Stimulated activated CD8-positive, alpha-beta memory T cell treated with anti-CD3 and anti-CD28 coated beads, Interleukin-12 subunit alpha, Interleukin-12 subunit beta, amount 100 ng/mL, for 24 hours (primary cell): ENCODE results near the gene PRRT1B.

Experiments
- DNase-seq: peaks from one replicate; pipeline ENCODE4 v3.0.0-alpha.2; 2020; ENCODE audit errors: extremely low read depth

PRRT1B gene

DNA sequence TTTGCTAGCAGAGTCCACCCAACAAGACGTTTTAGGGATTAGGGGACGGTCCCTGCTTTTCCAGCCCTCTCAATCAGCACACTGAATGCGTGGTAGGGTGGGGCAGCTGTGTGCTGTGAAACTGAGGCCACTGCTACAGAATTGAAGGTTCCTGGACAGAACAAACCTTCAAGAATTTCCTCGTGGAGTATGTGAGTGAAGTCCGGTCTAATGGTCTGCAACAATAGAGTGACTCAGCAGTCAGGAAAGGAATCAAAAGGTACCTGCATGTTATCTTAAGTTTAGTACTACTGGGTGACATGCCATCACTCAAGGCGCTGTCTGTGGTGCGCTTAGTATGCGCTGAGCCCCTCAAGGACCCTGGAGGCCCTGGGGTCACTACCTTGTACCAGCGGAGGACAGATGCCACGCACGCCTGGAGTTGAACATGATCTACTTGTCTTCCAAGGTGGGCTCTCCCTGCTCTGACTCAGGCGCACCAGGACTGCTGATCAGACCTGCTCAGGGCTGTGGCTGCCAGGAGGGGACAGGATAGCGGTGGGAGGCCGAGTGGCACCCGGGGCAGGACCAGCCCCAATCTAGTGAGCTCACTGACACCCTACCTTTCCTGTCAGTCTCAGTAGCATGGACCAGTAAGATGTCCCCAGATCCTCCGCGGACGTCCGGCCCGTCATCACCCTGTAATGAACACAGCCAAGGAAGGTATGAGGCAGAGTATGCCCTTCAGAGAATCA, 50.5 kb downstream of the PRRT1B start:
- no peak for DNase-seq

DNA sequence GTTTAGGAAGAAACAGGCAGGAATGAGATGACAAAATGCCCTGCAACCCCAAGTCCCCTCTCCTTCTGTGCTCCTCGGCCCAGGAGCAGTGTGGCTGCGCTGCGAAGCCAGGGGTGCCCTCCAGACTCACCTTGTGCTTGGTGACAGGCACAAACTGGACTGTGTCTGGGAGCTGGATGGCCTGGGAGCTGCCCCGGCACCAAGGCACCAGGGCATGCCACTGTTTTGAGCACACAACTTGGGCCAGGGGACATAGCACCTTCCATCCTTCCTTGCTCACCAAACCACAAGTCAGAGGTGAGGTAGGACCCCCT, 51.1 kb downstream of the PRRT1B start:
- no peak for DNase-seq

DNA sequence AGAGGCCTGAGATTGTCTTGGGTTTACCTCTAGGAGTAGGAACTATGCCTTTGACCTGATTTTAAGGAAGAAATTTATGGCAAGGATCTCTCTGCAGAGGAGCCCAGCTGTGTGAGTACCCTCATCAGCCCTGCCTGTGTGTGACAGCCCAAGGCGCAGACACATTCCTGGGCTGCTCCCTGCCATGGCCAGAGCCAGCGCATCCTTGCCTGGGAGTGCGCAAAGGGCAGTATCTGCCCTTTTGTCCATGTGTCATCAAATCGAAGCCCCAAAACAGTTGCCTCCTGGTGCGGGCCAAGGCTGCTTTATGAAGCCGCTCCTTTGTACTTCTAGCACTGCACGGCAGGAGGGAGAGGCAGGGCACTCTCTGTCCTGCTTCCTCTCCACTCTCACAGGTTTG, 51.9 kb downstream of the PRRT1B start:
- no peak for DNase-seq

DNA sequence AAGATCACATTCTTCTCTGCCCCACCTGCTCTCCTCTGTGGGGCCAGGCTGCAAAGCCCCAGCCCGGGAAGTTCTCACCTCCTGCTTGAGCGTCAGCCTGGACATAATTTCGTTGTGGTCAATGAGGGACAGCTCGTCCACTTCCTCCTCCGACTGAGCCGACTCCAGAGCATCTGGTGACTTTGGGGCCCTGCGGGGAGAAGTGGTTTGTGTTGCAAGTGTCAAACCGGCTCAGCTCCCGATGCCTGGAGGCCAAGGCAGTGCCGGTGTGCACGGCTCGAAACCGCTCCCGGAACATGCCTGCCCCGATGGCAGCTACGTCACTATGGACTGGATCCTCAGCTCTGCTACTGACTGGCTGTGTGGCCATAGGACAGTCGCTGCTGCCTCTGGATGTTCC, 52.8 kb downstream of the PRRT1B start:
- no peak for DNase-seq

DNA sequence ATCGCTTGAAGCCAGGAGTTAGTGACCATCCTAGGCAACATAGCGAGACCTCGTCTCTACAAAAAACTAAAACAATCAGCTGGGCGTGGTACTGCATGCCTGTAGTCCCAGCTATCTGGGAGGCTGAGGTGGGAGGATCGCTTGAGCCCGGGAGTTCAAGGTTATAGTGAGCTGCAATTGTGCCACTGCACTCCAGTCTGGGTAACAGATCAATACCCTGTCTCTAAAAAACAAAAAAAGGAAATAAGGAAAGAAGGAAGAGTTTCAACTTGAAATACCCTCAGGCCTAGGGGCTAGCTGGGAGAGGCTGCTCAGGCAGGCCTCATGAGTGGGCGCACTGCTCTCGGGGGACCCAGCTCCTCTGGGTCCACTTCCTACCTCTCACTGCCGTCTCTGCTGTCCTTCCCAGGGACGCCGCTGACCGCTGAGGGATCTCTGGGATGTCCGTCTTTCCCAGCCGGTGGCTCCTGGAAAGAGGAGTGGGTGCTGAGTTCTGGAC, 56.4 kb downstream of the PRRT1B start:
- no peak for DNase-seq

DNA sequence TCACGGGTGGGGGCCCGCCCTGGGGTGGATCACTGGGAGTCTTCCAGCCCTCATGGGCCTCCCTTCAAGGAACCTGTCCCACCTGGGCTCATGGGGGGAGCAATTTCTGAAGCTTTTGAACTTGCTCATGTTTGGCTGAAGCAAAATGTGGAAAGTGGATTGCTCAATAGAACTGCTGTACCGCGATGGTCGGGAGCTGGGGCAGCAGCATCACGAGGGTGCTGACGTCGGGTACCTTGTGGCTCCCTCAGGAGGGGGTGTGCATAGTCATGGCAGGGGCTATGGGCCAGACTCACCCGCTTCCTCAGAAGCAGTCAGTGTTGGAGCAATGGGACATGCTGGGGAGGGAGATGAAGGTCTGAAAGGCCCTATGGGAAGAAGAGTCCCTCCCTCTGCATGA, 57.9 kb downstream of the PRRT1B start:
- no peak for DNase-seq

DNA sequence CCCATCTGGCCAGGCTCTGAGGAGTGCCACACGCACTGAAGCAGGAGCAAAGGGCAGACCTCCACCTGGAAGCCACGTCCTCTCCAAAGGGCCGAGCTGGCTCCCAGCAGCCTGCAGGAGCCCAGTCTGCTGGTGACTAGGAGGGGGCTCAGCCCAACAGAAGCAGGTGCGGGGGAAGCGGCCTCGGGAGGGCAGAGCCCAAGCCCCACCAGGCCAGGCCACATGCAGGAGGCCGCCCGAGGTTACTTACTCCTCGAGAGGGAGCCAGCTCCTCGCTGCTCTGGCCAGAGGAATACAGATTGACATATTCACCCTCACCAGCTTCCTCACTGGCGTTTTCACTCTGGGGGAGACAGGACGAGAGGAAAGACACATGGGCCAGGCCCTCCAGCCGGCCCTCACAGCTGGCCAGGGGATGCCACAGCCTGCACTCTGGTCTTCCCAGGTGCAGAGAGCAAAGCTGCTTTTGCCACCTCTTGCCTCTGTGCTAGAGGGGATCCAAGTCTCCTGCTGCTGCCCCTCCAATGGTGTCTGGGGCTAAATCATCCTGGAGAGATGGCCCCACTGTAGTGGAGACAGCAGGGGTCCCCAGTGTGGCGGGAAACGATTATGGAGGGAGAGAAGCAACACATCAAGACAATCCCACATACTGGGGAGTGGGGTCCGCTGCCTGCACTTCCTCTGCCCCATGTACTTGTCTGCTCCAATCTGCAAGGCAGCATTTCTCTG, 58.6 kb downstream of the PRRT1B start:
- DNase-seq, result no peak

DNA sequence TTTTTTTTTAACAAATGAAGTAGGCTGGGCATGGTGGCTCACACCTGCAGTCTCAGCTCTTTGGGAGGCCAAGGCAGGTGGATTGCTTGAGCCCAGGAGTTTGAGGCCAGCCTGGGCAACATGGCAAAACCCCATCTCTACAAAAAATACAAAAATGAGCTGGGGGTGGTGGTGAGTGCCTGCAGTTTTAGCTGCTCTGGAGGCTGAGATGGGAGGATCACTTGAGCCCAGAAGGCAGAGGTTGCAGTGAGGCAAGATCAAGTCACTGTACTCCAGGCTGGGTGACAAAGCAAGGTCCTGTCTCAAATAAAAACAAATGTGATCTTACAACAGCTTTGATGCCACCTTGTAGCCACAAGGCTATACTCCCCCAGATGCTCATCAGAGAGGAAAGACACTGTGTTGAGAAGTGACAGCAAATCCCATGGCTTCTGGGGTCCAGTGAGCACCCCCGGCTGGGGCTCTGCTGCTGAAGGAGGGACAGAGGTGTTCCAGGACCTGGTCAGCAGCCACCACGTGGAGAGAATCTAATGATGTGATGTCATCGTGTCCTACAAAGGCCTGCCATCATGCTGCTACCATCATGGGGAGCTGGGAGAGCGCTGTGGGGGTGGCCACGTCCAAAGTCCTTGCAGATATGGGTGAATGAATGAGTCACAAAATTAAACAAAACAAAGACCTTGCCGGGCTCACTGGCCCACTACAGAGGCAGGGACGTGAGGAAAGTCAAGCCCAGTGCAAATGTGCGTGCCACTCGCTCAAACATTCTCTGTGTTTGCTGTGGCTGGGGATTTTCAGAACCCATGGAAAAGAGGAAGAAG, 60.7 kb downstream of the PRRT1B start:
- no peak for DNase-seq

DNA sequence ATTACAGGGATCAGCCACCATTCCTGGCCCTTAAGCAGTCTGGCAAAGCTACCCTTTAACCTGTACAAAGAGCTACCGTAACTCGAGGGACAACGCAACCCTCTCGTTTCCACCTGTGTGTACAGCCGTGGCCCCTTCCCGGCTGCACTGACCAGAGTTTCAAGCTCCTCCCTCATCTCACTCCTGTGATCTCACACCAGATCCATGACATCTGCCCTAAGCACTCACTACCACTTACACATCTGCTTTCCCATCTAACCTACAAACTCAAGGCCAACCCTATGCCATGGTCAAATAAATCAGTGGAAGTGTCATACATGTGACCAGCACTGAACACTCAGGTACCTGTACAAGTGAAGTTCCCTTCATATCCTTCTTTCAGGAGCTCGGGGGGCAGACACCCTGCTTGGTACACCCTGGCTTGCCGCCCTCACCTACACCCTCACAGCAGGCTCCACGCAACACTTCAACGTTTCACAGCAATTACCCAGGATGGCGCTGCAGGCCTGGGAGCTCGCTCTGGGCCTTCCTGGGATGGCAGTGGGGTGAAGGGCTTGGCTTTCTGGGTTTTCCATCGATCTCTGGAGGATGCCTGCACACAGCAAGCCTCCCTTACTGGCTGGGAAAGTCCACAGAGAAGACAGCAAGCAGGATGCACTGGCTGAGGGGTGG, 61.7 kb downstream of the PRRT1B start:
- no peak for DNase-seq

DNA sequence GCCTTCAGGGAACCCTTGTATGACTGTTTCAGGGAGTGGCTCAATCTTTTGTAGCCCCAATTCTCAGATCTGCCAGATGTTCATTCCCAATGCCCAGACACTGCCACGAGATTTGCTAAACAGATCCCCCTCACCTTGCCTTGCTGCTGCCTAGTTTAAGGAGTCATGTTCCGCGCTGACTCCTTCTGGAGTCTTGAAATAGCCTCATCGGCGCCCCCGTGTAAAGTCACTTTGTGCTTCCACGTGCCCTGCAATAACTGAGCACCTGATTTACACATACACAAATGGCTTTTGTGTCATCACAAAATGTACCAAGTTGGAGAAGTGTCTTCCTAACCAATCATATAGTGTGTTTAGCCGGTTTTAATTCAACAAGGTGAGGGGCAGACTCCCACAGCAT, 62.3 kb downstream of the PRRT1B start:
- DNase-seq, result no peak

DNA sequence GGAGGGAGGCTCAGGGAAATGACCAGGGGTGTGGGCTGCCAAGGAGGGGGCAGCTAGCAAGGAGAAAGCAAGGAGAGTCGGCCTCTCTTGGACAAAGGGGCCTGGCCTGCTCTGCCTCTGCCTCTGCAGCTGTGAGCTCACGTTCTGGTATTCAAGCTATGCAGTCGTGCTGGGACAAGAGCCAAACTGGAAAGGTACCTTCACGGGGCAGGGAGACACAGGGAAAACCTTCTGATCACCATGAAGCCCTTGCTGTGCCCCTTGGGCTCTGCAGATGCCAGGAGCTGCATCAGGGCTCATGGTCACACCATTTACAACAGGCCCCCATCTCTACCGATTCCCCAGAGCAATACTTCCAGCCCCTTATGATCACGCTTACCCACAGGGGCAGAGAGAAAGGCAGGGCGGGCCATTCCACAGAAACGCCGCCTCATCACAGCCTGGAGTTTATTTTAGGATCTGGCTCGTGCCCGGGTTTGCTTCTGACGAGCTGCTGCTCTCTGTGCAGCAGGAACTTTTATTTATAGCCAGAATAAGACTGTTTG, 63.2 kb downstream of the PRRT1B start:
- no peak for DNase-seq
